Retinal pigment epithelial cell (primary cell): ENCODE measurements around the gene HSPA12A.

Experiments
- DNase-seq: peaks from one replicate; pipeline ENCODE4 v3.0.0-alpha.2; 2010; ENCODE audit warnings: low read depth
- H3K4me3 ChIP-seq: 2 replicates; pipeline ENCODE4 v1.5.1; 2011; ENCODE audit warnings: mild to moderate bottlenecking, low read length, control low read depth, moderate library complexity
- CTCF ChIP-seq: conservative IDR thresholded peaks from 2 replicates; pipeline ENCODE4 v1.5.1; 2011; ENCODE audit warnings: low read depth, low read length, control low read depth, inconsistent platforms

The HSPA12A gene

DNA sequence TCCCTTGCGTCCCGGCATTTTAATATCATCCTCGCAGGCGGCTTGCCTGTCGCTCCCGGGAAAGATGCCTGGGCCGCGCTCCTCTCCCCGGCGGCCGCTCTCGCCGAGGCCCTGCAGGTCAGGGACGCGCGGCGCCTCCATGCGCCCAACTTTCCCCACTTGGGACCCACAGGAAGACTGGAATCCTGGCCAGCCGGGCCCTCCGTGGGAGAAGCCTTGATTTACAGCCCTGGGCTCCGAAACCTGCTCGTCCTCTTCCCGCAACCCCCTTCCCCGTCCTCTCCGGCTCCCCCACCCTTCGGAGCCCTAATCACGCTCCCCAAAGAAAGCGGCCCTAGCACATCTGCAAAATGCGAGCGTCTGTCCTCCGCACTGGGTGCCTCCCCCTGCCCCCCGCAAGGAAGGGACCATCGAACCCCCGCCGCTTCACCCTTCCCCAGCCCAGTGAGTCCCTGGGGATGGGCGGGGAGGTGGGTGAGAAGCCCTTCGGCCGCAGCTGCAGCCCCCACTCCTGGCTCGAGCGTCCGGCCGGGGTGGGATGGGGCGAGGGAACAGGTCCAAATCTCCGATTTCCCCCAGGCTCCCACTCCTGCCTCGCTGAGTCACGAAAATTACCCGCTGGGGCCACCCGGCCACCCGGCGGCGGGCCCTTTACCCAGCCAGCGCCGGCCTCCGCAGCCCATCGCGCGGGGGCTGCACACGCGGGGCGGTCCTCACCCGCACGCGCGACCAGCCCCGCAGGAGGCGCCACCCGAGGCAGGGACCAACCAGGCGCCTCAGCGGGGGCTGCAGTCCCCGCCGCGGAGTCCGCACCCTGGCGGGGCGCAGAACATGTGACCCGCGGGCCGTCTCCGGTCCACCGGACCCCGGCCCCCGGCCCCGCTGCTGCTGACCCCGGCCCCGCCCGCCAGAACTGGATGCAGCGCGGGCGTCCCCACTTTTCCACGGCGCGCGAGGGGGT is 695 bp downstream of the HSPA12A start:
- TF ChIP-seq CTCF: no peak
- no peak for DNase-seq
- peak overlapping the region; percentile 42 for H3K4me3 ChIP-seq

- H3K4me3 ChIP-seq: peak overlapping the region; percentile 42
- no peak for DNase-seq
- TF ChIP-seq CTCF: no peak
Measured at GRCh38 chr10:116740971-116741370, 1.4 kb downstream of the HSPA12A start.

- no peak for TF ChIP-seq CTCF
- no peak overlapping the region for H3K4me3 ChIP-seq
- no peak for DNase-seq
Measured at GRCh38 chr10:116738339-116738738, 4.0 kb downstream of the HSPA12A start.

DNA sequence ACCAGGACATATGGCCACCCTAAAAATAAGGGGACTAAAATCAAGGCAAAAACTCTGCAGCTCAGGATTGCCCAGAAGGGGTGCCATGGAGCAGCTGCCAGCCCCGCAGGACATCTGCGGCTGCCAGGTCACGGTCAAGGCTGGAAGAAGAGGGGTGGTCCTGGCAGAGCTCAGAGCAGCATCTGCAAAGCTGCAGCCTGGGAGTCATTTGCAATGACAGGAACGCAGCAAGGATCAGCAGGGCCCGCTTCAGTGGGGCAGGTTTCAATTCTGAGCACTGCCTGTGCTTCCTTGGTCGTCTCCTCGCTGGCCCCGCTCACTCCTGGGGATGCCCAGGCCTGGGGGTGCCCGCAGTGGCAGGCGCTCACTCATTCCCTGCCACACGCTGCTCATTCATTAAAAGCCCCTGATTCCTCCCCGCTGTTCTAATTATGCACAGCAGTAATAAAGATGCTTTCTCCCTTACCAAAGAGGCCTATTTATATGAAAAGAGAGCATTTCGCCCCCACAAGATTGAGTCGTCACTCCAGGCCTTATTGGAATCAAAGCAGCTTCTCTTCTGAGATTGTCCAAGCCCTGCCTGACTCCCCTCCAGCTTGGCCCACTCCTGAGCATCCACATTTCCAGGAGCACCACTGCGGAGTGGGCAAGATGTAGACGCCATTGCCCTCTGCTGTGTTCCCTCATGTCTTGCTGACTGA is 4.6 kb downstream of the HSPA12A start:
- peak; percentile 56 for TF ChIP-seq CTCF
- H3K4me3 ChIP-seq: no peak overlapping the region
- DNase-seq: no peak

DNA sequence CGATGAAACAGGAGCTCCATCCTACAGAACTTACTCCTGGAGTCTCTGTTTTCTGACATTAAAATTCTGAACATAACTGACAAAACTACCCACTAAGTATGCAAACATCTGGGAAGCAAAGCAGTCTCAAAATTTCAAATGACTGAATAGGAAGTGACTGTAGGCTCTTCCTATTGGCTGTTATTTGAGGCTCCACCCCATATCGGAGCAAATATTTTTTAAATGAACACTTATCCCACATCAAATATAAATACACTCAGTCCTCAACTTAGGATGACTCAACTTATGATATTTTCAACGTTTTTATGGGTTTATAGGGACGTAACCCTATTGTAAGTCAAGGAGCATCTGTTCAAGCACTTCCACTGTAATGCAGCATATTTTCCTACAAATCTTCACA is 8.8 kb downstream of the HSPA12A start:
- DNase-seq: no peak
- no peak for TF ChIP-seq CTCF
- H3K4me3 ChIP-seq: no peak overlapping the region

DNA sequence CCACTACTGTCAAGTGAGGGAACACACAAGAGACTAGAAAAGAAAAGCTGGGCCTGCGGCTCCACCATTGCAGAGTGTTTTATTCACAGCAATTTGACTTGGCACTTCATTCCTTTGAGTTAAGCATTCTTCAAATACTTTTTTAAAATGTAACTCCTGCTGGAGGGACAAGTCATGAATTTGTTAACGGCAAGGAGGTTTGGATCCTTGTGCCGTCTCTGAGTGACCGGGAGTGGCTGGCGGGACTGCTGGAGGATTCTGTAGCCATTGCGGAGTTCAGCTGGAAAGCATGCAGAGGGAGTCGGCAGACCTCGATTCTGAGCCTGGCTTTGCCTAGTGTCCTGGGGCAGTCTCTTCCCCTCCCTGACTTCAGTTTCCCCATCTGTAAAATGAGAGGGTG is 9.8 kb downstream of the HSPA12A start:
- no peak for DNase-seq

More for the DNA sequence above, 9.8 kb downstream of the HSPA12A start:
- no peak overlapping the region for H3K4me3 ChIP-seq
- TF ChIP-seq CTCF: no peak
